Measurements from ENCODE around the gene VPS13D.

Gene VPS13D

GRCh38 chr1:12230549-12231275, 882 bp downstream of the VPS13D start:
- in situ Hi-C loops (cut with MboI; ENCODE audit: low sequenced_read_pairs), result no loop called here

- in situ Hi-C loops (cut with MboI; ENCODE audit: low sequenced_read_pairs), result no loop called here
Measured at GRCh38 chr1:12231276-12231595, 1.4 kb downstream of the VPS13D start.

- in situ Hi-C loops (cut with MboI; ENCODE audit: low sequenced_read_pairs), result no loop called here
Measured at GRCh38 chr1:12232221-12232620, 2.4 kb downstream of the VPS13D start.

- in situ Hi-C loops (cut with MboI; ENCODE audit: low sequenced_read_pairs), result no loop called here
Measured at GRCh38 chr1:12244078-12244477, 14.2 kb downstream of the VPS13D start.

- in situ Hi-C loops (cut with MboI; ENCODE audit: low sequenced_read_pairs), result no loop called here
Measured at GRCh38 chr1:12244585-12244984, 14.8 kb downstream of the VPS13D start.

GRCh38 chr1:12245116-12245515, 15.3 kb downstream of the VPS13D start:
- in situ Hi-C loops (cut with MboI; ENCODE audit: low sequenced_read_pairs), result no loop called here

GRCh38 chr1:12245733-12246132, 15.9 kb downstream of the VPS13D start:
- in situ Hi-C loops (cut with MboI; ENCODE audit: low sequenced_read_pairs), result no loop called here

GRCh38 chr1:12246584-12246983, 16.8 kb downstream of the VPS13D start:
- in situ Hi-C loops (cut with MboI; ENCODE audit: low sequenced_read_pairs), result no loop called here

- in situ Hi-C loops (cut with MboI; ENCODE audit: low sequenced_read_pairs), result no loop called here
Measured at GRCh38 chr1:12249181-12249580, 19.4 kb downstream of the VPS13D start.

- in situ Hi-C loops (cut with MboI; ENCODE audit: low sequenced_read_pairs), result no loop called here
Measured at GRCh38 chr1:12249748-12250147, 19.9 kb downstream of the VPS13D start.

- in situ Hi-C loops (cut with MboI; ENCODE audit: low sequenced_read_pairs), result no loop called here
Measured at GRCh38 chr1:12251442-12251841, 21.6 kb downstream of the VPS13D start.

- in situ Hi-C loops (cut with MboI; ENCODE audit: low sequenced_read_pairs), result no loop called here
Measured at GRCh38 chr1:12255913-12256312, 26.1 kb downstream of the VPS13D start.

GRCh38 chr1:12258272-12258671, 28.4 kb downstream of the VPS13D start:
- in situ Hi-C loops (cut with MboI; ENCODE audit: low sequenced_read_pairs), result no loop called here

GRCh38 chr1:12269351-12269750, 39.5 kb downstream of the VPS13D start:
- in situ Hi-C loops (cut with MboI; ENCODE audit: low sequenced_read_pairs), result no loop called here

GRCh38 chr1:12271033-12271432, 41.2 kb downstream of the VPS13D start:
- in situ Hi-C loops (cut with MboI; ENCODE audit: low sequenced_read_pairs), result no loop called here

- in situ Hi-C loops (cut with MboI; ENCODE audit: low sequenced_read_pairs), result no loop called here
Measured at GRCh38 chr1:12272770-12273169, 42.9 kb downstream of the VPS13D start.

- in situ Hi-C loops (cut with MboI; ENCODE audit: low sequenced_read_pairs), result no loop called here
Measured at GRCh38 chr1:12275370-12275769, 45.5 kb downstream of the VPS13D start.

GRCh38 chr1:12276225-12276624, 46.4 kb downstream of the VPS13D start:
- in situ Hi-C loops (cut with MboI; ENCODE audit: low sequenced_read_pairs), result no loop called here

- in situ Hi-C loops (cut with MboI; ENCODE audit: low sequenced_read_pairs), result no loop called here
Measured at GRCh38 chr1:12279003-12279402, 49.2 kb downstream of the VPS13D start.

- in situ Hi-C loops (cut with MboI; ENCODE audit: low sequenced_read_pairs), result no loop called here
Measured at GRCh38 chr1:12279728-12280464, 50.1 kb downstream of the VPS13D start.

GRCh38 chr1:12282142-12282541, 52.3 kb downstream of the VPS13D start:
- in situ Hi-C loops (cut with MboI; ENCODE audit: low sequenced_read_pairs), result no loop called here

GRCh38 chr1:12284486-12284885, 54.7 kb downstream of the VPS13D start:
- in situ Hi-C loops (cut with MboI; ENCODE audit: low sequenced_read_pairs), result no loop called here
